SU-DHL-6 (cell line): ENCODE measurements around the gene ELAVL1.

Experiments used
- EZH2phosphoT487 ChIP-seq: fragments of 200-600 bp; sonication (generic), shearing (Covaris generic); conservative IDR thresholded peaks from 2 replicates; pipeline ENCODE4 v1.6.1; 2018; ENCODE audit warnings: mild to moderate bottlenecking, antibody characterized with exemption, low read length, moderate library complexity, mixed read lengths
- TF ChIP-seq, protein P1 (sequence below): fragments of 200-600 bp; sonication (generic); IDR thresholded peaks from one replicate; pipeline ENCODE4 v1.5.1; 2017; ENCODE audit warnings: antibody characterized with exemption, mild to moderate bottlenecking, low read length, moderate library complexity; ENCODE audit not compliant: insufficient read depth, poor library complexity, severe bottlenecking

DNA sequence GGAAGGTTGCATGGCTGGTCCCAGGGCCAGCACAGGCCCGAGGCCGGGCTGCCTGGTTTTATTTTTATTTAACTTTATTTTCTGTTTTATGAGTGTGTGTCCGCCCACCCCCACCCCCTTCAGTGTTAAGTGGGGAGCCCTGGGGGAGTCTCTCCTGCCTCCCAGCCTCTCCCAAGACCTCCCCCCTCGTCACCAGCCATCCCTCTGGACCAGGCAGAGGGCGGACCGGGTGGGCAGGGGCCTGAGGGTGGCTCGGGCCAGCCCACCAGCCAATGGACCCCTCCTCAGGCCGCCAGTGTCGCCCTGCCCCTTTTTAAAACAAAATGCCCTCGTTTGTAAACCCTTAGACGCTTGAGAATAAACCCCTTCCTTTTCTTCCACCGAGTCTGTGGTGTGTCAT, 91.3 kb downstream of the ELAVL1 start:
- TF ChIP-seq, protein P1, sequence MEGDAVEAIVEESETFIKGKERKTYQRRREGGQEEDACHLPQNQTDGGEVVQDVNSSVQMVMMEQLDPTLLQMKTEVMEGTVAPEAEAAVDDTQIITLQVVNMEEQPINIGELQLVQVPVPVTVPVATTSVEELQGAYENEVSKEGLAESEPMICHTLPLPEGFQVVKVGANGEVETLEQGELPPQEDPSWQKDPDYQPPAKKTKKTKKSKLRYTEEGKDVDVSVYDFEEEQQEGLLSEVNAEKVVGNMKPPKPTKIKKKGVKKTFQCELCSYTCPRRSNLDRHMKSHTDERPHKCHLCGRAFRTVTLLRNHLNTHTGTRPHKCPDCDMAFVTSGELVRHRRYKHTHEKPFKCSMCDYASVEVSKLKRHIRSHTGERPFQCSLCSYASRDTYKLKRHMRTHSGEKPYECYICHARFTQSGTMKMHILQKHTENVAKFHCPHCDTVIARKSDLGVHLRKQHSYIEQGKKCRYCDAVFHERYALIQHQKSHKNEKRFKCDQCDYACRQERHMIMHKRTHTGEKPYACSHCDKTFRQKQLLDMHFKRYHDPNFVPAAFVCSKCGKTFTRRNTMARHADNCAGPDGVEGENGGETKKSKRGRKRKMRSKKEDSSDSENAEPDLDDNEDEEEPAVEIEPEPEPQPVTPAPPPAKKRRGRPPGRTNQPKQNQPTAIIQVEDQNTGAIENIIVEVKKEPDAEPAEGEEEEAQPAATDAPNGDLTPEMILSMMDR, result no peak
- no peak for TF ChIP-seq EZH2phosphoT487
